DND-41 (cell line): Measurements from ENCODE around the gene ZSWIM6.

Experiments
- EZH2 ChIP-seq: IDR thresholded peaks from 3 replicates; pipeline ENCODE4 v1.6.1; 2012; ENCODE audit warnings: borderline replicate concordance, low read depth, mild to moderate bottlenecking, moderate library complexity, low read length, inconsistent platforms; ENCODE audit not compliant: severe bottlenecking
- TF ChIP-seq, protein P1 (sequence below): IDR thresholded peaks from 2 replicates; pipeline ENCODE4 v1.5.1; 2012; ENCODE audit warnings: borderline replicate concordance, low read length, moderate library complexity, mild to moderate bottlenecking; ENCODE audit not compliant: poor library complexity, severe bottlenecking; ENCODE audit errors: extremely low read depth

DNA sequence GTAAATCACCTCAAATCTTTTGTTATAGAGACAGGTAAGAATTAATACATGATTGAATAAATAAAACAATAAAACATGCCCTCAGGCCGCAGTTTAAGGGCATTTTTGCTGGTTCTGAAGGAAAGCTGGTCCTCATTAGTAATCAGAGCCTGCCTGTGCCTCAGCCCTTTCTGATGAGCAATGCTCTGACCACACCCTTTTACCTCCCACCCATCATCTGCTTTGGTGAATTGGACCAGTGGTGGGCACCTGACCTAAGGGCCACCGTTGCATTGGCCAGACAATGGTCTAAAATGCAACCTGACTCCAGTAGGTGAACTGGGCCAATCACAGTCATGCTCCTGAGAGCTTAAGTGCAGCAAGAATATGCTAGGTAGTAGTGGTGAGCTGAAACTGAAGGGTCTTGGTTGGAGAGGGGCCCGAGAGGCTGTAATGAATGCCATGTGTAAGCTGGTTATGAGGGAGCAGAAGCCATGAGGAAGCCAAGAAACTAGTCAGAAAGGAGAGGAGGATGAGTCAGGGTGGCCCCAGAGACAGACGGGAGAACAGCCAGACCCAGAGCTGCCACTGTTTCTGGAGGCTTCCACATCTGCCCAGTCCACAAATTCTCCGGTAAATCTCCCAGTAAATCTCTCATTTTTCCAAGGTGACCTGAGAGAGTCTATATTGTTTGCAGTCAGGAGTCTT is 45.5 kb upstream of the ZSWIM6 start:
- TF ChIP-seq, protein P1, sequence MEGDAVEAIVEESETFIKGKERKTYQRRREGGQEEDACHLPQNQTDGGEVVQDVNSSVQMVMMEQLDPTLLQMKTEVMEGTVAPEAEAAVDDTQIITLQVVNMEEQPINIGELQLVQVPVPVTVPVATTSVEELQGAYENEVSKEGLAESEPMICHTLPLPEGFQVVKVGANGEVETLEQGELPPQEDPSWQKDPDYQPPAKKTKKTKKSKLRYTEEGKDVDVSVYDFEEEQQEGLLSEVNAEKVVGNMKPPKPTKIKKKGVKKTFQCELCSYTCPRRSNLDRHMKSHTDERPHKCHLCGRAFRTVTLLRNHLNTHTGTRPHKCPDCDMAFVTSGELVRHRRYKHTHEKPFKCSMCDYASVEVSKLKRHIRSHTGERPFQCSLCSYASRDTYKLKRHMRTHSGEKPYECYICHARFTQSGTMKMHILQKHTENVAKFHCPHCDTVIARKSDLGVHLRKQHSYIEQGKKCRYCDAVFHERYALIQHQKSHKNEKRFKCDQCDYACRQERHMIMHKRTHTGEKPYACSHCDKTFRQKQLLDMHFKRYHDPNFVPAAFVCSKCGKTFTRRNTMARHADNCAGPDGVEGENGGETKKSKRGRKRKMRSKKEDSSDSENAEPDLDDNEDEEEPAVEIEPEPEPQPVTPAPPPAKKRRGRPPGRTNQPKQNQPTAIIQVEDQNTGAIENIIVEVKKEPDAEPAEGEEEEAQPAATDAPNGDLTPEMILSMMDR: no peak
- TF ChIP-seq EZH2: no peak
